ENCODE results near the gene COL20A1.
"Not testable (repeated sequence)": the region's sequence is repeated elsewhere in the genome, so short reads cannot be mapped to it uniquely, and the experiment has no call there.

Gene COL20A1

GRCh38 chr20:63293456-63293855, 470 bp downstream of the COL20A1 start:
- no peak for DNase-seq

- DNase-seq, result no peak
These were observed 1.0 kb downstream of the COL20A1 start for GRCh38 chr20:63293871-63294535.

- no peak for DNase-seq
These were observed 1.5 kb downstream of the COL20A1 start for GRCh38 chr20:63294536-63294900.

- DNase-seq, result no peak
These were observed 2.0 kb downstream of the COL20A1 start for GRCh38 chr20:63295018-63295417.

GRCh38 chr20:63295422-63295821, 2.4 kb downstream of the COL20A1 start:
- DNase-seq, result no peak

GRCh38 chr20:63295846-63296245, 2.9 kb downstream of the COL20A1 start:
- no peak for DNase-seq

- DNase-seq, result no peak
These were observed 3.7 kb downstream of the COL20A1 start for GRCh38 chr20:63296531-63297299.

GRCh38 chr20:63297371-63297781, 4.4 kb downstream of the COL20A1 start:
- no peak for DNase-seq

- no peak for DNase-seq
These were observed 5.0 kb downstream of the COL20A1 start for GRCh38 chr20:63297796-63298572.

- no peak for DNase-seq
These were observed 5.8 kb downstream of the COL20A1 start for GRCh38 chr20:63298731-63299312.

GRCh38 chr20:63301671-63302070, 8.7 kb downstream of the COL20A1 start:
- no peak for DNase-seq

GRCh38 chr20:63303095-63303666, 10.2 kb downstream of the COL20A1 start:
- DNase-seq, result no peak

GRCh38 chr20:63305393-63305792, 12.4 kb downstream of the COL20A1 start:
- no peak for DNase-seq

GRCh38 chr20:63305933-63306672, 13.1 kb downstream of the COL20A1 start:
- not testable (repeated sequence) for DNase-seq

- no peak for DNase-seq
These were observed 13.9 kb downstream of the COL20A1 start for GRCh38 chr20:63306673-63307537.

GRCh38 chr20:63307538-63308217, 14.7 kb downstream of the COL20A1 start:
- DNase-seq, result no peak

GRCh38 chr20:63308218-63308911, 15.4 kb downstream of the COL20A1 start:
- DNase-seq, result no peak

- no peak for DNase-seq
These were observed 16.5 kb downstream of the COL20A1 start for GRCh38 chr20:63309261-63310071.
